Keratinocyte (primary cell): ENCODE measurements around the gene SLC36A3. TPM values are rescaled to one million over a fixed set of nuclear protein-coding genes. Genes with fewer than 3 reads are reported as not detected.

Experiments
- DNase-seq: peaks from one replicate; pipeline ENCODE4 v3.0.0-alpha.2; 2011; ENCODE audit warnings: low read depth, missing footprints, low spot score
- FAIRE-seq: peaks from 2 replicates; lab custom pipeline; 2011; peaks lifted over from hg19 to GRCh38; lab: Jason Lieb, UNC
- H2AFZ ChIP-seq: 2 replicates; pipeline ENCODE4 v1.6.0; 2012; ENCODE audit warnings: low read length, control low read depth, inconsistent platforms; ENCODE audit not compliant: control insufficient read depth
- H3K27ac ChIP-seq: 2 replicates; pipeline ENCODE4 v1.5.1; 2011; ENCODE audit warnings: low read length; ENCODE audit not compliant: control insufficient read depth, insufficient read depth
- H3K27me3 ChIP-seq: 3 replicates; pipeline ENCODE4 v1.6.0; 2011; ENCODE audit warnings: low read length; ENCODE audit not compliant: control insufficient read depth, insufficient read depth; ENCODE audit errors: extremely low read depth
- H3K36me3 ChIP-seq, 2 experiments: 2 replicates in 1 of 2; 3 replicates in 1 of 2; pipeline ENCODE4 v1.5.1; 2011; ENCODE audit warnings: low read length in 2 of 2, mild to moderate bottlenecking in 1 of 2; ENCODE audit not compliant: control insufficient read depth in 2 of 2, insufficient read depth in 2 of 2; ENCODE audit errors: extremely low read depth in 1 of 2
- H3K4me1 ChIP-seq: 3 replicates; pipeline ENCODE4 v1.5.1; 2011; ENCODE audit warnings: low read length; ENCODE audit not compliant: control insufficient read depth, insufficient read depth; ENCODE audit errors: extremely low read depth
- H3K4me2 ChIP-seq: 3 replicates; pipeline ENCODE4 v1.6.0; 2011; ENCODE audit warnings: low read depth, low read length; ENCODE audit not compliant: control insufficient read depth, insufficient read depth; ENCODE audit errors: extremely low read depth
- H3K4me3 ChIP-seq, 3 experiments: fragments of 200-600 bp in 1 of 3; sonication (generic) in 1 of 3; 2 replicates in 2 of 3; 3 replicates in 1 of 3; pipeline ENCODE4 v1.5.1; 2011 to 2016; ENCODE audit warnings: low read length in 3 of 3, mild to moderate bottlenecking in 3 of 3, control low read depth in 2 of 3, inconsistent platforms in 1 of 3, low read depth in 1 of 3, mixed read lengths in 1 of 3, mixed run types in 1 of 3, moderate library complexity in 1 of 3; ENCODE audit not compliant: control insufficient read depth in 2 of 3, insufficient read depth in 2 of 3; ENCODE audit errors: extremely low read depth in 1 of 3
- H3K79me2 ChIP-seq: 2 replicates; pipeline ENCODE4 v1.6.0; 2012; ENCODE audit warnings: low read length; ENCODE audit not compliant: control insufficient read depth, insufficient read depth
- H3K9ac ChIP-seq: 3 replicates; pipeline ENCODE4 v1.6.0; 2011; ENCODE audit warnings: low read length; ENCODE audit not compliant: control insufficient read depth, insufficient read depth; ENCODE audit errors: extremely low read depth
- H3K9me1 ChIP-seq: 3 replicates; pipeline ENCODE4 v1.6.0; 2011; ENCODE audit warnings: low read length; ENCODE audit not compliant: control insufficient read depth, insufficient read depth; ENCODE audit errors: extremely low read depth
- H3K9me3 ChIP-seq: 2 replicates; pipeline ENCODE4 v1.5.1; 2012; ENCODE audit warnings: low read depth, low read length; ENCODE audit not compliant: control insufficient read depth
- H4K20me1 ChIP-seq: 3 replicates; pipeline ENCODE4 v1.6.0; 2011; ENCODE audit warnings: low read length; ENCODE audit not compliant: control insufficient read depth, insufficient read depth; ENCODE audit errors: extremely low read depth
- EZH2 ChIP-seq: IDR thresholded peaks from one replicate; pipeline ENCODE4 v1.6.1; 2012; ENCODE audit warnings: inconsistent platforms, mild to moderate bottlenecking, low read length, moderate library complexity
- dilution Hi-C: fragments of 300-500 bp; cut with MboI; formaldehyde crosslinking; loops from one replicate; pipeline ENCODE4 v1.7.0; 2020; ENCODE audit warnings: low sequenced_read_pairs; ENCODE audit not compliant: extremely low pct_ligation_motif_present
- polyA minus RNA-seq, 3 experiments: library from RNA; depleted of rRNA, polyadenylated mRNA; stranded (reverse); fragments of >200 nt; gene quantifications; 1 replicate in 1 of 3; 2 replicates in 1 of 3; 3 replicates in 1 of 3; pipeline ENCODE4 v1.2.3, GENCODE V29; 2011
- polyA plus RNA-seq, 5 experiments: library from polyadenylated mRNA; depleted of rRNA in 3 of 5; stranded (reverse) in 3 of 5; stranded (forward) in 1 of 5; unstranded in 1 of 5; fragments of >200 nt; gene quantifications; 1 replicate in 1 of 5; 2 replicates in 3 of 5; 3 replicates in 1 of 5; pipeline versions ENCODE4 v1.2.1 to v1.2.3, GENCODE V29; 2011 to 2012; ENCODE audit warnings: missing spikeins in 2 of 5, low read depth in 1 of 5, low replicate concordance in 1 of 5
- TF ChIP-seq, protein P1 (sequence below), 3 experiments: IDR thresholded peaks in 1 of 3; conservative IDR thresholded peaks in 1 of 3; optimal IDR thresholded peaks in 1 of 3; 2 replicates in 2 of 3; 3 replicates in 1 of 3; pipeline versions ENCODE3 to v1.5.1; 2011; ENCODE audit warnings: low read length in 3 of 3, mild to moderate bottlenecking in 3 of 3, moderate library complexity in 2 of 3, control low read depth in 1 of 3, inconsistent platforms in 1 of 3; ENCODE audit not compliant: insufficient read depth in 2 of 3; ENCODE audit errors: extremely low read depth in 1 of 3

SLC36A3 gene
- polyA plus RNA-seq (not detected in 3 replicates), polyA minus RNA-seq (not detected in 3 replicates)
- not detected for polyA plus RNA-seq (2011; ENCODE audit: low read depth)
- polyA plus RNA-seq (2011; cell fraction: cytosol; rRNA removed) = not detected in 2 replicates
- polyA plus RNA-seq (2011; cell fraction: nucleus; rRNA removed) = not detected in 2 replicates
- polyA plus RNA-seq (2012; ENCODE audit: low replicate concordance) = 0.13 TPM in 1 of 2 replicates, not detected in the other
- polyA minus RNA-seq (2011; cell fraction: cytosol; rRNA and poly(A)+ RNA removed) = not detected
- not detected in 2 replicates for polyA minus RNA-seq (2011; cell fraction: nucleus; rRNA and poly(A)+ RNA removed)

DNA sequence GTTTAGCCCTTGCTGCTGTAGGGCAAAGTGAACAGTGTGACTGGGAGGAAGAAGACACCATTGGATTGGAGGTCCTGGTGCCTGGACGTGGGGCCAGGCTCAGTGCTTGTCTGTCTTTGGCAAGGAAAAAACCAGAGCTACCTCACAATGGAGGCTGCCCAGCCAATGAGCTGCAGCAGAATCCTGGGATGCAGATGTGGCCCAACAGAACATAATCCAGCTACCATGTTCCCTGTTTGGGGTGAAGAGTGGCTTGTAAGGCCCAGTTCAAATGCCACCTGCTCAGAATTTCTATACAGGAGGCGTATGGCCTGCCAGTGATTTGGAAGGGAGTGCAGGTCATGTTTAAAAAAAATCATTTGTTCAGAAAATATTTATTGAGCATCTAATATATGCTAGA, at the start of gene SLC36A3:
TSS of gene SLC36A3 (minus strand) at position 101 of the 400 bp plus-strand sequence. CDS start 412 bp downstream, outside the sequence.
- Histone ChIP-seq H3K9me1 (no peaks in the 10 kb centered on the region), H4K20me1 (no peaks in the 10 kb centered on the region), H3K4me1 (peaks cover 2% of the 10 kb centered on the region), H3K4me2 (no peak within 1 kb of the TSS), H3K27ac (no peak within 1 kb of the TSS), H3K27me3 (peaks cover 5% of the 10 kb centered on the region), H3K9ac (no peak within 1 kb of the TSS), H3K36me3 (no peaks in the 10 kb centered on the region), H3K79me2 (no peaks in the 10 kb centered on the region), H3K9me3 (no peaks in the 10 kb centered on the region), H2AFZ (no peak within 1 kb of the TSS), H3K4me3 (no peak within 1 kb of the TSS)
- TF ChIP-seq, protein P1, sequence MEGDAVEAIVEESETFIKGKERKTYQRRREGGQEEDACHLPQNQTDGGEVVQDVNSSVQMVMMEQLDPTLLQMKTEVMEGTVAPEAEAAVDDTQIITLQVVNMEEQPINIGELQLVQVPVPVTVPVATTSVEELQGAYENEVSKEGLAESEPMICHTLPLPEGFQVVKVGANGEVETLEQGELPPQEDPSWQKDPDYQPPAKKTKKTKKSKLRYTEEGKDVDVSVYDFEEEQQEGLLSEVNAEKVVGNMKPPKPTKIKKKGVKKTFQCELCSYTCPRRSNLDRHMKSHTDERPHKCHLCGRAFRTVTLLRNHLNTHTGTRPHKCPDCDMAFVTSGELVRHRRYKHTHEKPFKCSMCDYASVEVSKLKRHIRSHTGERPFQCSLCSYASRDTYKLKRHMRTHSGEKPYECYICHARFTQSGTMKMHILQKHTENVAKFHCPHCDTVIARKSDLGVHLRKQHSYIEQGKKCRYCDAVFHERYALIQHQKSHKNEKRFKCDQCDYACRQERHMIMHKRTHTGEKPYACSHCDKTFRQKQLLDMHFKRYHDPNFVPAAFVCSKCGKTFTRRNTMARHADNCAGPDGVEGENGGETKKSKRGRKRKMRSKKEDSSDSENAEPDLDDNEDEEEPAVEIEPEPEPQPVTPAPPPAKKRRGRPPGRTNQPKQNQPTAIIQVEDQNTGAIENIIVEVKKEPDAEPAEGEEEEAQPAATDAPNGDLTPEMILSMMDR (optimal IDR thresholded peaks at IDR 0.05 in 1 of 3, IDR thresholded peaks at IDR 0.05 in 1 of 3, conservative IDR thresholded peaks at IDR 0.05 in 1 of 3; ENCODE audit: extremely low read depth in 1 of 3, insufficient read depth in 2 of 3, low read length in 3 of 3) = no peak
- TF ChIP-seq EZH2 = no peak
- dilution Hi-C loops = no loop called here
- FAIRE-seq (no peak), DNase-seq (no peak)

DNA sequence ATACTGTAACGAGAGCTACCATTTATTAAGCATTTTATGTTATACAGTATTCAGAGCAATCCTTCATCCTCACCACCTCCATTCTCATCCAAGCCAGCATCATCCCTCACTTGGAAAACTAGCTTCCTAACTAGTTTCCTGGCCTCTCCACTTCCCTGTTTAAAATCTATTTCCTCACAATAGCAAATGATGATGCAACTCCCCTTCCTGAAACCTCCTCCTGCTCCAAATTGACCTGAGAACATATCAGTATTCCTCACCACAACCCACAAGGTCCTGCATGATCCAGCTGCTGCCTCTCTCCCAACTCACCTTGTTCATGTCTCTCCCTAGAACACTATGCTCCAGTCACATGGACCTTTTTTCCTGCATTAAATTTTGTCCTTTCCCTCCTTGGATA, 48.1 kb upstream of the SLC36A3 start:
- no peaks in the 10 kb centered on the region for H3K79me2 ChIP-seq
- no peaks in the 10 kb centered on the region for H3K36me3 ChIP-seq
- dilution Hi-C loops = no loop called here
- H3K4me2 ChIP-seq = no peak overlapping the region
- H3K27ac ChIP-seq = no peak overlapping the region
- FAIRE-seq (no peak), DNase-seq (no peak)
- H4K20me1 ChIP-seq = no peaks in the 10 kb centered on the region
- H3K9me3 ChIP-seq = no peaks in the 10 kb centered on the region
- TF ChIP-seq, protein P1 (optimal IDR thresholded peaks at IDR 0.05 in 1 of 3, IDR thresholded peaks at IDR 0.05 in 1 of 3, conservative IDR thresholded peaks at IDR 0.05 in 1 of 3; ENCODE audit: extremely low read depth in 1 of 3, insufficient read depth in 2 of 3, low read length in 3 of 3) = no peak
- no peak for TF ChIP-seq EZH2
- no peak overlapping the region for H3K9ac ChIP-seq
- no peak overlapping the region for H2AFZ ChIP-seq
- H3K27me3 ChIP-seq = no peaks in the 10 kb centered on the region
- no peaks in the 10 kb centered on the region for H3K9me1 ChIP-seq
- no peaks in the 10 kb centered on the region for H3K4me1 ChIP-seq
- H3K4me3 ChIP-seq = no peak overlapping the region
